Thyroid gland (tissue), 4 donors: Measurements from ENCODE around the gene CEP97.

Experiments
- CTCF ChIP-seq, 6 experiments: fragments of 200-600 bp in 3 of 6; fragments of 450-650 bp in 3 of 6; sonication (generic) in 3 of 6; IDR thresholded peaks; one replicate each; pipeline ENCODE4 v1.5.1; 2016 to 2019; ENCODE audit warnings: antibody characterized with exemption in 6 of 6, mild to moderate bottlenecking in 2 of 6, inconsistent platforms in 1 of 6, moderate library complexity in 1 of 6
- POLR2A ChIP-seq, 2 donors: fragments of 450-650 bp; IDR thresholded peaks; one replicate each; pipeline ENCODE4 v1.6.1; 2017; ENCODE audit warnings: antibody characterized with exemption in 2 of 2, mild to moderate bottlenecking in 2 of 2, moderate library complexity in 1 of 2

- TF ChIP-seq CTCF (IDR thresholded peaks at IDR 0.05), result no peak
- no peak for TF ChIP-seq POLR2A (IDR thresholded peaks at IDR 0.05)
These were observed 67.4 kb downstream of the CEP97 start for GRCh38 chr3:101791778-101792177.
